Measurements from ENCODE around the gene RGMA. TPM values are rescaled to one million over a fixed set of nuclear protein-coding genes. Genes with fewer than 3 reads are reported as not detected.

RGMA gene
- polyA plus RNA-seq (9.5 and 16.6 TPM in 2 replicates), polyA minus RNA-seq (27.8 and 31.2 TPM in 2 replicates)

DNA sequence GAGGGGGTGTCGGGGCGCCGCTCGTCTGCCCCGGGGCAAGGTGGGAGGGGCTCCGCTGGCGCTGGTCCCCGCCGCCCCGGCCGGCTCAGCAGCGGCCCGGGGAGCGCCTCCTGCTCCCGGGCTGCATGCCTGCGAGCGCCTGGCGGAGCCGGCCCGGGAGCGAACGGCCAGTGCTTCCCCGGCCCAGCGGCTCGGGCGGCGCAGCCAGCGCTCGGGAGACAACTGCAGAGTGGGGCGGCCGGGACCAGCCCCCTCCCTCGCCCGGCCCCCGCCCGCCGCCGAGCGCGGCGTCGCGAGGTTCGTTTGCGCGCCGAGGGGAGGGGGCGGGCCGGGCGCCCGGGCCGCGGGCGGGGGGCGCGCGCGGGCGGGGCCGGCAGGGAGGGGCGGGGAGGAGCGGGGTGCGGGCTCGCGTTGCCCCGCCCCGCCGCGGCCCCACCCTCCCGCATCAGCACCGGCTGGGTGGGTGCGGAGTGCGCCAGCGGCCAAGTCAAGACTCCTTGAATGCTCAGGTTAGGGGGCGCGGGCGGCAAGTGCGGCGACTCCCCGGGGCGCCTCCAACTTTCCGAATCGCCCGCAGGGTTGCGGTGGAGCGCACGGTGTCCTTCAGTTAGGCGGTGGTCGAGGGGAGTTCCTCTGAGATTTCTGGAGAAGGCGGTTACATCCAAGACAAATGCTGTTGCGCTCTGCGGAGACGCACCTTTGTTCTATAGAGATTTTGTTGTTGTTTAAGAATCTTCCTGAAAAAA is at the start of gene RGMA:
TSS of gene RGMA (minus strand) at position 231 of the 746 bp plus-strand sequence. CDS start 279 bp downstream, outside the sequence.
- H2AFZ ChIP-seq (ENCODE audit: low read depth, low read length), result peak within 1 kb of the TSS; percentile 22

DNA sequence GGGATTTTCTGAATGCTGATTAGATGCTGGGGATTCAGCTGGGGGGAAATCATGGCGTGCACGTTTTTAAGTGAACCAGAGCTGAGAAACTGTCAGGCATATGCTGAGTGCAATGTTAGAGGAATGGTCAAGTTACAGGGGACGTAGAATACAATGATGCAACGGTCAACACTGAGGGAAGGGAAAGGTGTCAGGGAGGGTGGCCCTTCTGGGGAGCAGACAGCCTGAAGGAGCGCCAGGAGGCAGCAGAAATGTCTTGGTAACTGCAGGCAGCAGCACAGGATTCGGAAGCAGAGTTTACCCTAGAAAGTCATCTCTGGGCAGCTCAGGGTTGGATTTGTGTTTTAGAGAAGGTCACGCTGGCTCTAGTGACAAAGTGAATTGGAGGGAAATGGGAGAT is 47.6 kb upstream of the RGMA start:
- Histone ChIP-seq H3K4me3 (ENCODE audit: low read length) (no peak overlapping the region), H4K20me1 (ENCODE audit: insufficient read depth) (no peaks in the 10 kb centered on the region), H3K9me2 (ENCODE audit: insufficient read depth, low read length) (no peaks in the 10 kb centered on the region), H3K9me3 (ENCODE audit: low read length) (no peaks in the 10 kb centered on the region), H3K36me3 (ENCODE audit: insufficient read depth, low read length) (no peaks in the 10 kb centered on the region), H3K79me2 (replicated peaks; ENCODE audit: insufficient read depth, low read length) (no peaks in the 10 kb centered on the region), H3K27me3 (ENCODE audit: insufficient read depth, low read depth, low read length) (no peaks in the 10 kb centered on the region), H3F3A (ENCODE audit: insufficient read depth, low read length, poor library complexity, severe bottlenecking) (no peaks in the 10 kb centered on the region), H3K9ac (ENCODE audit: low read length) (no peak overlapping the region), H3K4me2 (ENCODE audit: low read length) (no peak overlapping the region), H3K27ac (ENCODE audit: low read length) (no peak overlapping the region), H2AFZ (ENCODE audit: low read depth, low read length) (no peak overlapping the region)
- TF ChIP-seq EP300 (conservative IDR thresholded peaks at IDR 0.05; ENCODE audit: poor library complexity, severe bottlenecking) (no peak), TAF1 (IDR thresholded peaks at IDR 0.05; ENCODE audit: low read depth) (no peak), RAD21 (conservative IDR thresholded peaks at IDR 0.05) (no peak), REST (IDR thresholded peaks at IDR 0.05; ENCODE audit: borderline replicate concordance) (no peak), POLR2AphosphoS5 (IDR thresholded peaks at IDR 0.05) (no peak), SMC3 (conservative IDR thresholded peaks at IDR 0.05; ENCODE audit: poor library complexity) (no peak)
- TF ChIP-seq, protein P1, sequence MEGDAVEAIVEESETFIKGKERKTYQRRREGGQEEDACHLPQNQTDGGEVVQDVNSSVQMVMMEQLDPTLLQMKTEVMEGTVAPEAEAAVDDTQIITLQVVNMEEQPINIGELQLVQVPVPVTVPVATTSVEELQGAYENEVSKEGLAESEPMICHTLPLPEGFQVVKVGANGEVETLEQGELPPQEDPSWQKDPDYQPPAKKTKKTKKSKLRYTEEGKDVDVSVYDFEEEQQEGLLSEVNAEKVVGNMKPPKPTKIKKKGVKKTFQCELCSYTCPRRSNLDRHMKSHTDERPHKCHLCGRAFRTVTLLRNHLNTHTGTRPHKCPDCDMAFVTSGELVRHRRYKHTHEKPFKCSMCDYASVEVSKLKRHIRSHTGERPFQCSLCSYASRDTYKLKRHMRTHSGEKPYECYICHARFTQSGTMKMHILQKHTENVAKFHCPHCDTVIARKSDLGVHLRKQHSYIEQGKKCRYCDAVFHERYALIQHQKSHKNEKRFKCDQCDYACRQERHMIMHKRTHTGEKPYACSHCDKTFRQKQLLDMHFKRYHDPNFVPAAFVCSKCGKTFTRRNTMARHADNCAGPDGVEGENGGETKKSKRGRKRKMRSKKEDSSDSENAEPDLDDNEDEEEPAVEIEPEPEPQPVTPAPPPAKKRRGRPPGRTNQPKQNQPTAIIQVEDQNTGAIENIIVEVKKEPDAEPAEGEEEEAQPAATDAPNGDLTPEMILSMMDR (IDR thresholded peaks at IDR 0.05; ENCODE audit: poor library complexity, severe bottlenecking), result no peak

More for the DNA sequence above, at the start of gene RGMA:
- no peaks in the 10 kb centered on the region for H3K36me3 ChIP-seq (ENCODE audit: insufficient read depth, low read length)
- H3K27me3 ChIP-seq (ENCODE audit: insufficient read depth, low read depth, low read length), result no peaks in the 10 kb centered on the region
- no peaks in the 10 kb centered on the region for H4K20me1 ChIP-seq (ENCODE audit: insufficient read depth)
- no peaks in the 10 kb centered on the region for H3K9me2 ChIP-seq (ENCODE audit: insufficient read depth, low read length)
- H3F3A ChIP-seq (ENCODE audit: insufficient read depth, low read length, poor library complexity, severe bottlenecking), result no peaks in the 10 kb centered on the region
- H3K4me3 ChIP-seq (ENCODE audit: low read length), result peak within 1 kb of the TSS; percentile 86
- peak within 1 kb of the TSS; percentile 66 for H3K27ac ChIP-seq (ENCODE audit: low read length)
- H3K9me3 ChIP-seq (ENCODE audit: low read length), result no peaks in the 10 kb centered on the region
- H3K4me2 ChIP-seq (ENCODE audit: low read length), result peak within 1 kb of the TSS; percentile 46
- TF ChIP-seq POLR2AphosphoS5 (IDR thresholded peaks at IDR 0.05) (peak; percentile 71), EP300 (conservative IDR thresholded peaks at IDR 0.05; ENCODE audit: poor library complexity, severe bottlenecking) (no peak), SMC3 (conservative IDR thresholded peaks at IDR 0.05; ENCODE audit: poor library complexity) (peak; percentile 11), TAF1 (IDR thresholded peaks at IDR 0.05; ENCODE audit: low read depth) (no peak), REST (IDR thresholded peaks at IDR 0.05; ENCODE audit: borderline replicate concordance) (no peak), RAD21 (conservative IDR thresholded peaks at IDR 0.05) (peak; percentile 24), EZH2 (IDR thresholded peaks at IDR 0.05; ENCODE audit: borderline replicate concordance, insufficient read depth, low read length, poor library complexity, severe bottlenecking) (no peak), MXI1 (conservative IDR thresholded peaks at IDR 0.05; ENCODE audit: poor library complexity, severe bottlenecking) (no peak)
- TF ChIP-seq, protein P1 (IDR thresholded peaks at IDR 0.05; ENCODE audit: poor library complexity, severe bottlenecking), result no peak
- H3K79me2 ChIP-seq (replicated peaks; ENCODE audit: insufficient read depth, low read length), result peaks cover 36% of the 10 kb centered on the region
- H3K9ac ChIP-seq (ENCODE audit: low read length), result peak within 1 kb of the TSS; percentile 71

All from neural cell (in vitro differentiated cells).